ENCODE measurements around the gene IQGAP2. TPM values are rescaled to one million over a fixed set of nuclear protein-coding genes. Genes with fewer than 3 reads are reported as not detected.

The IQGAP2 gene
- total RNA-seq, 1 donor from 2014 or later = 8.8 TPM

GRCh38 chr5:76479973-76480667 lies 77.0 kb downstream of the IQGAP2 start:
- no peak overlapping the region for H3K27ac Mint-ChIP-seq (ENCODE audit: unreplicated experiment)
- no peaks in the 10 kb centered on the region for H3K36me3 Mint-ChIP-seq (ENCODE audit: unreplicated experiment)
- peaks cover 4% of the 10 kb centered on the region for H3K27me3 Mint-ChIP-seq (ENCODE audit: unreplicated experiment)
- no peaks in the 10 kb centered on the region for H3K9me3 Mint-ChIP-seq (ENCODE audit: unreplicated experiment)
- no peak overlapping the region for H3K4me3 Mint-ChIP-seq (ENCODE audit: unreplicated experiment)
- H3K4me1 Mint-ChIP-seq (ENCODE audit: unreplicated experiment) = peaks cover 13% of the 10 kb centered on the region
- no peak for DNase-seq (ENCODE audit: extremely low spot score, unreplicated experiment)
- no peak for TF ChIP-seq CTCF (IDR thresholded peaks at IDR 0.05)

GRCh38 chr5:76482984-76483383 lies 79.9 kb downstream of the IQGAP2 start:
- H3K4me1 Mint-ChIP-seq (ENCODE audit: unreplicated experiment) = peaks cover 13% of the 10 kb centered on the region
- no peaks in the 10 kb centered on the region for H3K36me3 Mint-ChIP-seq (ENCODE audit: unreplicated experiment)
- TF ChIP-seq CTCF (IDR thresholded peaks at IDR 0.05) = no peak
- no peak overlapping the region for H3K4me3 Mint-ChIP-seq (ENCODE audit: unreplicated experiment)
- H3K27ac Mint-ChIP-seq (ENCODE audit: unreplicated experiment) = no peak overlapping the region
- peaks cover 4% of the 10 kb centered on the region for H3K27me3 Mint-ChIP-seq (ENCODE audit: unreplicated experiment)
- DNase-seq (ENCODE audit: extremely low spot score, unreplicated experiment) = no peak
- no peaks in the 10 kb centered on the region for H3K9me3 Mint-ChIP-seq (ENCODE audit: unreplicated experiment)

GRCh38 chr5:76483433-76483832 lies 80.3 kb downstream of the IQGAP2 start:
- TF ChIP-seq CTCF (IDR thresholded peaks at IDR 0.05) = no peak
- Mint-ChIP-seq H3K27me3 (ENCODE audit: unreplicated experiment) (peaks cover 6% of the 10 kb centered on the region), H3K4me1 (ENCODE audit: unreplicated experiment) (peaks cover 13% of the 10 kb centered on the region), H3K36me3 (ENCODE audit: unreplicated experiment) (no peaks in the 10 kb centered on the region), H3K4me3 (ENCODE audit: unreplicated experiment) (no peak overlapping the region), H3K9me3 (ENCODE audit: unreplicated experiment) (no peaks in the 10 kb centered on the region), H3K27ac (ENCODE audit: unreplicated experiment) (no peak overlapping the region)
- DNase-seq (ENCODE audit: extremely low spot score, unreplicated experiment) = no peak

- Mint-ChIP-seq H3K9me3 (ENCODE audit: unreplicated experiment) (no peaks in the 10 kb centered on the region), H3K36me3 (ENCODE audit: unreplicated experiment) (no peaks in the 10 kb centered on the region), H3K4me3 (ENCODE audit: unreplicated experiment) (no peak overlapping the region)
These were observed 80.8 kb downstream of the IQGAP2 start for GRCh38 chr5:76483881-76484280.

GRCh38 chr5:76485511-76485910 lies 82.4 kb downstream of the IQGAP2 start:
- DNase-seq (ENCODE audit: extremely low spot score, unreplicated experiment) = no peak
- H3K9me3 Mint-ChIP-seq (ENCODE audit: unreplicated experiment) = no peaks in the 10 kb centered on the region
- H3K36me3 Mint-ChIP-seq (ENCODE audit: unreplicated experiment) = no peaks in the 10 kb centered on the region
- H3K4me3 Mint-ChIP-seq (ENCODE audit: unreplicated experiment) = no peak overlapping the region
- no peak for TF ChIP-seq CTCF (IDR thresholded peaks at IDR 0.05)
- peaks cover 14% of the 10 kb centered on the region for H3K27me3 Mint-ChIP-seq (ENCODE audit: unreplicated experiment)
- H3K4me1 Mint-ChIP-seq (ENCODE audit: unreplicated experiment) = peaks cover 10% of the 10 kb centered on the region
- no peak overlapping the region for H3K27ac Mint-ChIP-seq (ENCODE audit: unreplicated experiment)

More at GRCh38 chr5:76483881-76484280, 80.8 kb downstream of the IQGAP2 start:
- Mint-ChIP-seq H3K4me1 (ENCODE audit: unreplicated experiment) (peaks cover 13% of the 10 kb centered on the region), H3K27me3 (ENCODE audit: unreplicated experiment) (peaks cover 7% of the 10 kb centered on the region), H3K27ac (ENCODE audit: unreplicated experiment) (no peak overlapping the region)
- no peak for DNase-seq (ENCODE audit: extremely low spot score, unreplicated experiment)
- TF ChIP-seq CTCF (IDR thresholded peaks at IDR 0.05) = no peak
